SK-N-MC (cell line): ENCODE measurements around the gene TSPYL1.

Experiments used
- DNase-seq: peaks from one replicate; pipeline ENCODE4 v3.0.0-alpha.2; 2011; ENCODE audit warnings: low read depth, low spot score
- H3K27ac ChIP-seq: fragments of 200-600 bp; sonication (generic); 2 replicates; pipeline ENCODE4 v1.5.1; 2016; ENCODE audit warnings: mixed run types
- H3K36me3 ChIP-seq: fragments of 200-600 bp; sonication (generic); 2 replicates; pipeline ENCODE4 v1.6.1; 2017; ENCODE audit warnings: antibody characterized with exemption, low read length, mixed read lengths; ENCODE audit not compliant: insufficient read depth
- H3K4me3 ChIP-seq: fragments of 200-600 bp; sonication (generic); 2 replicates; pipeline ENCODE4 v1.5.1; 2016
- H3K9ac ChIP-seq: fragments of 200-600 bp; sonication (generic); 2 replicates; pipeline ENCODE4 v1.8.0; 2017; ENCODE audit warnings: mixed run types, mixed read lengths; ENCODE audit not compliant: insufficient read length
- H3K9me3 ChIP-seq: fragments of 200-600 bp; sonication (generic); 2 replicates; pipeline ENCODE4 v1.6.1; 2017; ENCODE audit warnings: low read depth, mild to moderate bottlenecking, antibody characterized with exemption, low read length, moderate library complexity, mixed read lengths
- EZH2 ChIP-seq: fragments of 200-600 bp; sonication (generic); IDR thresholded peaks from one replicate; pipeline ENCODE4 v1.6.1; 2017; ENCODE audit warnings: antibody characterized with exemption
- FOXP2 ChIP-seq: optimal IDR thresholded peaks from 2 replicates; pipeline ENCODE3; 2011; ENCODE audit warnings: mild to moderate bottlenecking, moderate library complexity; ENCODE audit not compliant: insufficient read depth; ENCODE audit errors: extremely low read length, control extremely low read depth
- POLR2AphosphoS5 ChIP-seq: IDR thresholded peaks from 2 replicates; pipeline ENCODE4 v1.6.1; 2012; ENCODE audit warnings: mild to moderate bottlenecking, low read depth, low read length, borderline replicate concordance

TSPYL1 gene

DNA sequence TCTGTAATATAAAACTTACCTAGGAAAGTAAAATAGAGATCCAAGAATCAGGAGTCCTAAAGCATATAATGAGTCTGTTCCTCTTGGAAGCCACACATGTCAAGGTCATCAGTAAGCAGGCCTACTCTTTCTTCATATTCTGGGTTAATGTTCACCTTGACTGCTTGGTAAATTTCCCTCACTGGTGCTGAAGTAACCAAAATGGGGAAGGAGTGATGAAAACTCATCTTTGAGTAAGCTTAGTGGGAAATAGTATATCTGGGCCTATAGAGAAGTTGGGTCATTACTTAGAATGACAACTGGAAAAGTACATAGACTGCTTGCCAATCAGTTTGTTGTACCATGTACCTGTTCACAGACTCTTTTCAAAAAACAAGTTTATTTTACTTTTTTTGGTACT is 32.4 kb downstream of the TSPYL1 start:
- TF ChIP-seq FOXP2 (no peak), POLR2AphosphoS5 (no peak), EZH2 (no peak)
- Histone ChIP-seq H3K36me3 (peaks cover 5% of the 10 kb centered on the region; the same call in 1 of the 2 replicates), H3K9me3 (no peaks in the 10 kb centered on the region), H3K27ac (no peak overlapping the region), H3K9ac (no peak overlapping the region), H3K4me3 (no peak overlapping the region)
- DNase-seq = no peak

DNA sequence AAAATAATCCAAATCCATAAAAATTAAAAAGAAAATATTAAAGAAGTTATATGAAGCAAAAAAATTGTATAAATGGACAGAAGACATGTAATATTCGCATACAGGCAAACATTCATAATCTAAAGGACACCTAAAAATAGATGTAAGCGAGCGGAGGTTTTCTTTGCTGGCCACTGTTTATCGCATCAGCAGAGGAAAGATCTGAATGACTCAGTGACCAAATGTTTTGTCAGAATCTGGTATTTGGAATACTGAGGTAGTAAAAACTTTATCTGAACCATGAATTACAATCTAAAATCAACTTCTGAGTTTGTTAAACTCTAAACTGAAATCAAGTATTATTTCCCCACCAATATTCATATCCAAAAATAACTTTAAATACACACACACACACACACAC is 33.6 kb downstream of the TSPYL1 start:
- no peaks in the 10 kb centered on the region for H3K9me3 ChIP-seq
- no peak overlapping the region for H3K27ac ChIP-seq
- no peaks in the 10 kb centered on the region for H3K36me3 ChIP-seq
- H3K4me3 ChIP-seq = no peak overlapping the region
- DNase-seq = no peak
- TF ChIP-seq EZH2 (no peak), POLR2AphosphoS5 (no peak), FOXP2 (no peak)
- H3K9ac ChIP-seq = no peak overlapping the region

DNA sequence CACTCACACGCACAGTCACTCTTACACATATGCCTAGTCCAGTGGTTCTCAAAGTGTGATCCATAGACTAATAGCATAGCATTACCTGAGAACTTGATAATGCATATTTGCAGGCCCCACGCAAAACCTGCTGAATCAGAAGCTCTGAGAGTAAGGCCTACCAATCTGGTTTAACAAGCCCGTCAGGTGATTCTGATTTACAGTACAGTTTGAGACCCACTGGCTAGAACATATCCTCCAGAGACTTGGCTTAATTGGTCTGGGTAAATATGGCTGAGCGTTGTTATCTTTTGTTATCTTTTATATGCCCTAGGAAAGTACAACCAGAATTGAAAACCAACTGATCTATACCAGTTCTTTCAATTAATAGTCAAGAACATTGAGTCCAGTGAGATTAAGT is 35.4 kb downstream of the TSPYL1 start:
- Histone ChIP-seq H3K36me3 (no peaks in the 10 kb centered on the region), H3K4me3 (no peak overlapping the region), H3K9ac (no peak overlapping the region), H3K27ac (no peak overlapping the region), H3K9me3 (no peaks in the 10 kb centered on the region)
- DNase-seq = no peak
- TF ChIP-seq FOXP2 (no peak), EZH2 (no peak), POLR2AphosphoS5 (no peak)

DNA sequence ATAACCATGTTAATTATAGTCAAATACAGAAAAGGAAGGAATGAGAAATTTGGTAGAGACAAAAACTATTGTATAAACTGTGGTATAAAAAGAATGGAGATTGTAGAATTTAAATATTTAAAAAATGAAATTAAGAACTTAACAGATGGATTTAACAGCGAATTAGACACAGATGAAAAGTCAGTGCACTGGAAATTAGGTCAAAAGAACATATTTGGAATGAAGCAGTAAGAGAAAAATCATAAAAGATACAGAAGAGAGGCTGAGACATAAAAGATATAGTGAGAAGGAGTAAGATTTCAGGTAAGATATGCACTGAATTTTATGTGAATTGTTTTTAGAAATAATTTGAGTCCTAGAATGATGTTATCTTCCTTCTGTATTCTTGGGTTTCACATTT is 39.9 kb downstream of the TSPYL1 start:
- no peak overlapping the region for H3K9ac ChIP-seq
- no peak overlapping the region for H3K4me3 ChIP-seq
- no peak overlapping the region for H3K27ac ChIP-seq
- no peaks in the 10 kb centered on the region for H3K9me3 ChIP-seq
- H3K36me3 ChIP-seq = no peaks in the 10 kb centered on the region
- DNase-seq = no peak
- TF ChIP-seq FOXP2 (no peak), POLR2AphosphoS5 (no peak), EZH2 (no peak)

DNA sequence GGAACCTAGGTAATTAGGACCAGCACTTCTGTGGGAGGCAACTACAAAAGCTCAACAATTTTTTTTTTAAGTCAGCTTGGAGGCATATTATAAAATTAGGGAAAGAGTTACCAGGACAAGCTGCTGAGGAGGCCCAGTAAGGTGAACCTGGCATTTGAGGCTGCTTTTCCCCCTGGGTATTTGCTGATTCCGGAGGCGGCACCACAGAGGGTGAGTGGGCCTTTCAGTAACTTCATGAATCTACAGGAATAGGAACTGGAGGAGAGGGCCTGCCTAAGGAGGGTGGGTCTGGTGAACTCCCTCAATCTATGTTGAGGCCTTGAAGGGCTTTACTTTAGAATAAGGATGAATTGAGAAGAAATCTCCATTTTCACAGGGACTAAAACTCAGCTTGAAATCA is 40.5 kb downstream of the TSPYL1 start:
- H3K9ac ChIP-seq = no peak overlapping the region
- H3K4me3 ChIP-seq = no peak overlapping the region
- H3K27ac ChIP-seq = no peak overlapping the region
- no peaks in the 10 kb centered on the region for H3K36me3 ChIP-seq
- DNase-seq = no peak
- no peaks in the 10 kb centered on the region for H3K9me3 ChIP-seq
- no peak for TF ChIP-seq POLR2AphosphoS5
- no peak for TF ChIP-seq FOXP2
- no peak for TF ChIP-seq EZH2

DNA sequence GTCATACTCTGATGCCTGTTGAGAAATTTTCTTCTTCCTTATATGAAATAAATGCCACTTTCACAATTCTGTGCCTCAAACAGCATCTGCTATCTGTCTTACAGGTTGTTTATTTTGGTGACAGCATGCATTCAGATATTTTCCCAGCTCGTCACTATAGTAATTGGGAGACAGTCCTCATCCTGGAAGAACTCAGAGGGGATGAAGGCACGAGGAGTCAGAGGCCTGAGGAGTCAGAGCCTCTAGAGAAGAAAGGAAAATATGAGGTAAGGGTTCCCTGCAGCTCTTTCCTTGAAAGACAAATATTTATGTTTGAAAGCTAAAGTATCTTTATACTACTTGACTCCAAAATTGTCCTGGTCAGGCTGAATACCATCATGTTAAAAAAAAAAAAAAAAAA is 41.6 kb downstream of the TSPYL1 start:
- Histone ChIP-seq H3K36me3 (no peaks in the 10 kb centered on the region), H3K9me3 (no peaks in the 10 kb centered on the region), H3K9ac (no peak overlapping the region), H3K27ac (no peak overlapping the region), H3K4me3 (no peak overlapping the region)
- TF ChIP-seq FOXP2 (no peak), POLR2AphosphoS5 (no peak)
- no peak for DNase-seq

DNA sequence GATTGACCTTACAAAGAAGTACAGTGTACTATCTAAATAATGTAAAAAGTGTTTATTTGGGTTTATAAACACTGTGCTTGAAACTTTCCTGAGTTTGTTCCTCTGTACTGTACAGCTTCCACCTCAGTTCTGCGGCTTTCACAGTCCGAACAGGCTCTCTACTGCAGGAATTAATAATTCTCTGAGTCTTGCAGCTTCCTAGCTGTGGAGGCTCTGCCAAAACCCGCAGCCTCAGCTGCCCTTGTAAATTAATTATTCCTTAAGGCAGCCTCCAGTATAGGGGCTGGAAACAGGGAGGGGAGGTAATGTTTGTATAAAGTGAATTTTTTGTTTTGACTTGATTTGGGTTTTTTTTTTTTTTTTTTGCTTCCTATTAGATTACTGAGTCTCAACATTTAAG is 45.0 kb downstream of the TSPYL1 start:
- no peaks in the 10 kb centered on the region for H3K9me3 ChIP-seq
- DNase-seq = no peak
- TF ChIP-seq POLR2AphosphoS5 = no peak
- TF ChIP-seq EZH2 = no peak
- no peak for TF ChIP-seq FOXP2
- no peak overlapping the region for H3K4me3 ChIP-seq
- no peak overlapping the region for H3K27ac ChIP-seq
- no peaks in the 10 kb centered on the region for H3K36me3 ChIP-seq
- H3K9ac ChIP-seq = no peak overlapping the region

DNA sequence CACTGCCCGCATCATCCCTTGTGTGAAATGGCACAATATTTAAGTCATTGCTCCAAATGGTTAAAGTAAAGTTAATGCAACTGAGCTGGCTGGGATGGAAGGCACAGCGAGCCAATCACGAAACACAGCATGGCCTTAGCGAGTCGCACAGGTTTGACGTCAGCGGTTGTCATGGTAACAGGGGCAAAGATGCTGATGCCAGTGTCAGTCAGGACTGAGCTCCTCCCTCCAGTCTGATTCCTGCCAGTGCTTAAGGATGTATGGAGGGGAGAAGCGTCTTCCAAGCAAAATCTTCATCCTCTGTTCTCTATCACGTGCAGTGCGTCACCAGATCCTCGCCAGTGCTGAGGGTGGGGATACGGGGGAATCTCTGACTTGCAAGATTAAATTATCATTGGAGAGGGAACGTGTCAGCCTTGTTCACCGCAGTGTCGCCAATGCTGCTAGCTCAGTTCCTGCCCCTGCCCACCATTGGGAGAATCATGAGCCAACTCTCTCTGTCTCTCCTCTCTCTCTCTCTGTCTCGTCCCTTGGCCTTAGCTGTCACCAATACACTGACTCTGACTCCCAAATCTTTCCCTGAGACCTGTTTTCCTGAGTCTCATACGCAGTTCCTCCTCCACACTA is 50.3 kb downstream of the TSPYL1 start:
- no peak overlapping the region for H3K27ac ChIP-seq
- no peak for TF ChIP-seq FOXP2
- TF ChIP-seq EZH2 = no peak
- no peak for TF ChIP-seq POLR2AphosphoS5
- H3K36me3 ChIP-seq = no peaks in the 10 kb centered on the region
- no peak overlapping the region for H3K9ac ChIP-seq
- H3K4me3 ChIP-seq = no peak overlapping the region
- no peaks in the 10 kb centered on the region for H3K9me3 ChIP-seq
- DNase-seq = no peak
